Measurements from ENCODE around the gene USP33. TPM values are rescaled to one million over a fixed set of nuclear protein-coding genes. Genes with fewer than 3 reads are reported as not detected.
"Not testable (repeated sequence)": the region's sequence is repeated elsewhere in the genome, so short reads cannot be mapped to it uniquely, and the experiment has no call there.

Gene USP33
- total RNA-seq, 1 experiment from 2014 or later = 61.6 TPM

DNA sequence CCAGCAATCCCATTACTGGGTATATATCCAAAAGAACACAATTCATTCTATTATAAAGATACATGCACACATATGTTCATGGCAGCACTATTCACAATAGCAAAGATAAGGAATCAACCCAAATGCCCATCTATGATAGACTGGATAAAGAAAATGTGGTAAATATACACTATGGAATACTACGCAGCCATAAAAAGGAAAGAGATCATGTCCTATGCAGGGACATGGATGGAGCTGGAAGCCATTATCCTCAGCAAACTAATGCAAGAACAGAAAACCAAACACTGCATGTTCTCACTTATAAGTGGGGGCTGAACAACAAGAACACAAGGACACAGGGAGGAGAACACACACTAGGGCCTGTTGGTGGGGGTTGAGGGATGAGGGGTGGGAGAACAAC is 60.0 kb downstream of the USP33 start:
- H3K4me3 Mint-ChIP-seq; H3K27ac Mint-ChIP-seq; H3K4me1 Mint-ChIP-seq; H3K27me3 Mint-ChIP-seq (ENCODE audit: low read depth); DNase-seq (ENCODE audit: low spot score); ATAC-seq; H3K9me3 Mint-ChIP-seq; CTCF ChIA-PET: not testable (repeated sequence)
- H3K36me3 Mint-ChIP-seq = peaks cover 11% of the 10 kb centered on the region
- POLR2A ChIA-PET = interaction anchor here (0.6 kb wide), 1 partner anchor 17 kb away, joined by 5 read pairs; no protein-coding TSS in a partner anchor

DNA sequence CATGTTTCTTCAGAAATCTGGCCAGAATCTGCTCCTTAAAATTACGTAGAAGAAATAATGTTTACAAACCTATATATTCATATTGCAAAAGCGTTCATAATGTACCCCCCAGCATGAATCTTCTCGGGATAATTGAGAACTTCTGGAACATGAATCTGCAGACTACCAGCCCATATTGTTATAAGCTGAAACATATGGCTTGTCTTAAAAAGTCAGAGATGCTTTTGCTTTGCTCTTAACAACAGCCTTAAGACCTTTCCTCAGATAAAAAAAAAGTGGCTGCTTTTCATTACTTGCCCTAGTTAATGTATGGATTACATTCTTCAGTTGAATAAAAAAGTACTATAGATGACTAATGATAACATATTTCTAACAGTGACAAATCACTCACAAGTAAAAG is 62.2 kb downstream of the USP33 start:
- H3K27me3 Mint-ChIP-seq (ENCODE audit: low read depth) = no peaks in the 10 kb centered on the region
- DNase-seq (ENCODE audit: low spot score) = no peak
- TF ChIP-seq SOX15 (CRISPR knock-in tag; IDR thresholded peaks at IDR 0.05) = no peak
- TF ChIP-seq, protein P1, sequence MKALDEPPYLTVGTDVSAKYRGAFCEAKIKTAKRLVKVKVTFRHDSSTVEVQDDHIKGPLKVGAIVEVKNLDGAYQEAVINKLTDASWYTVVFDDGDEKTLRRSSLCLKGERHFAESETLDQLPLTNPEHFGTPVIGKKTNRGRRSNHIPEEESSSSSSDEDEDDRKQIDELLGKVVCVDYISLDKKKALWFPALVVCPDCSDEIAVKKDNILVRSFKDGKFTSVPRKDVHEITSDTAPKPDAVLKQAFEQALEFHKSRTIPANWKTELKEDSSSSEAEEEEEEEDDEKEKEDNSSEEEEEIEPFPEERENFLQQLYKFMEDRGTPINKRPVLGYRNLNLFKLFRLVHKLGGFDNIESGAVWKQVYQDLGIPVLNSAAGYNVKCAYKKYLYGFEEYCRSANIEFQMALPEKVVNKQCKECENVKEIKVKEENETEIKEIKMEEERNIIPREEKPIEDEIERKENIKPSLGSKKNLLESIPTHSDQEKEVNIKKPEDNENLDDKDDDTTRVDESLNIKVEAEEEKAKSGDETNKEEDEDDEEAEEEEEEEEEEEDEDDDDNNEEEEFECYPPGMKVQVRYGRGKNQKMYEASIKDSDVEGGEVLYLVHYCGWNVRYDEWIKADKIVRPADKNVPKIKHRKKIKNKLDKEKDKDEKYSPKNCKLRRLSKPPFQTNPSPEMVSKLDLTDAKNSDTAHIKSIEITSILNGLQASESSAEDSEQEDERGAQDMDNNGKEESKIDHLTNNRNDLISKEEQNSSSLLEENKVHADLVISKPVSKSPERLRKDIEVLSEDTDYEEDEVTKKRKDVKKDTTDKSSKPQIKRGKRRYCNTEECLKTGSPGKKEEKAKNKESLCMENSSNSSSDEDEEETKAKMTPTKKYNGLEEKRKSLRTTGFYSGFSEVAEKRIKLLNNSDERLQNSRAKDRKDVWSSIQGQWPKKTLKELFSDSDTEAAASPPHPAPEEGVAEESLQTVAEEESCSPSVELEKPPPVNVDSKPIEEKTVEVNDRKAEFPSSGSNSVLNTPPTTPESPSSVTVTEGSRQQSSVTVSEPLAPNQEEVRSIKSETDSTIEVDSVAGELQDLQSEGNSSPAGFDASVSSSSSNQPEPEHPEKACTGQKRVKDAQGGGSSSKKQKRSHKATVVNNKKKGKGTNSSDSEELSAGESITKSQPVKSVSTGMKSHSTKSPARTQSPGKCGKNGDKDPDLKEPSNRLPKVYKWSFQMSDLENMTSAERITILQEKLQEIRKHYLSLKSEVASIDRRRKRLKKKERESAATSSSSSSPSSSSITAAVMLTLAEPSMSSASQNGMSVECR (CRISPR knock-in tag; IDR thresholded peaks at IDR 0.05; ENCODE audit: borderline replicate concordance) = no peak
- TF ChIP-seq KAT7 (CRISPR knock-in tag; IDR thresholded peaks at IDR 0.05; ENCODE audit: borderline replicate concordance) = no peak
- no peak for TF ChIP-seq SMAD4 (CRISPR knock-in tag; IDR thresholded peaks at IDR 0.05)
- TF ChIP-seq ZNF416 (CRISPR knock-in tag; IDR thresholded peaks at IDR 0.05) = no peak
- TF ChIP-seq, protein P2, sequence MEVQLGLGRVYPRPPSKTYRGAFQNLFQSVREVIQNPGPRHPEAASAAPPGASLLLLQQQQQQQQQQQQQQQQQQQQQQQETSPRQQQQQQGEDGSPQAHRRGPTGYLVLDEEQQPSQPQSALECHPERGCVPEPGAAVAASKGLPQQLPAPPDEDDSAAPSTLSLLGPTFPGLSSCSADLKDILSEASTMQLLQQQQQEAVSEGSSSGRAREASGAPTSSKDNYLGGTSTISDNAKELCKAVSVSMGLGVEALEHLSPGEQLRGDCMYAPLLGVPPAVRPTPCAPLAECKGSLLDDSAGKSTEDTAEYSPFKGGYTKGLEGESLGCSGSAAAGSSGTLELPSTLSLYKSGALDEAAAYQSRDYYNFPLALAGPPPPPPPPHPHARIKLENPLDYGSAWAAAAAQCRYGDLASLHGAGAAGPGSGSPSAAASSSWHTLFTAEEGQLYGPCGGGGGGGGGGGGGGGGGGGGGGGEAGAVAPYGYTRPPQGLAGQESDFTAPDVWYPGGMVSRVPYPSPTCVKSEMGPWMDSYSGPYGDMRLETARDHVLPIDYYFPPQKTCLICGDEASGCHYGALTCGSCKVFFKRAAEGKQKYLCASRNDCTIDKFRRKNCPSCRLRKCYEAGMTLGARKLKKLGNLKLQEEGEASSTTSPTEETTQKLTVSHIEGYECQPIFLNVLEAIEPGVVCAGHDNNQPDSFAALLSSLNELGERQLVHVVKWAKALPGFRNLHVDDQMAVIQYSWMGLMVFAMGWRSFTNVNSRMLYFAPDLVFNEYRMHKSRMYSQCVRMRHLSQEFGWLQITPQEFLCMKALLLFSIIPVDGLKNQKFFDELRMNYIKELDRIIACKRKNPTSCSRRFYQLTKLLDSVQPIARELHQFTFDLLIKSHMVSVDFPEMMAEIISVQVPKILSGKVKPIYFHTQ (CRISPR knock-in tag; IDR thresholded peaks at IDR 0.05) = no peak
- TF ChIP-seq FOXP1 (CRISPR knock-in tag; IDR thresholded peaks at IDR 0.05; ENCODE audit: borderline replicate concordance) = no peak
- no peak for TF ChIP-seq SP1 (CRISPR knock-in tag; conservative IDR thresholded peaks at IDR 0.05)
- no peak for TF ChIP-seq PRRX2 (CRISPR knock-in tag; IDR thresholded peaks at IDR 0.05)
- no peak for TF ChIP-seq GTF2I (CRISPR knock-in tag; conservative IDR thresholded peaks at IDR 0.05)
- TF ChIP-seq TCF7 (CRISPR knock-in tag; IDR thresholded peaks at IDR 0.05; ENCODE audit: low read depth) = no peak
- TF ChIP-seq NR3C1 (CRISPR knock-in tag; conservative IDR thresholded peaks at IDR 0.05; ENCODE audit: low read depth) = no peak
- TF ChIP-seq, protein P3, sequence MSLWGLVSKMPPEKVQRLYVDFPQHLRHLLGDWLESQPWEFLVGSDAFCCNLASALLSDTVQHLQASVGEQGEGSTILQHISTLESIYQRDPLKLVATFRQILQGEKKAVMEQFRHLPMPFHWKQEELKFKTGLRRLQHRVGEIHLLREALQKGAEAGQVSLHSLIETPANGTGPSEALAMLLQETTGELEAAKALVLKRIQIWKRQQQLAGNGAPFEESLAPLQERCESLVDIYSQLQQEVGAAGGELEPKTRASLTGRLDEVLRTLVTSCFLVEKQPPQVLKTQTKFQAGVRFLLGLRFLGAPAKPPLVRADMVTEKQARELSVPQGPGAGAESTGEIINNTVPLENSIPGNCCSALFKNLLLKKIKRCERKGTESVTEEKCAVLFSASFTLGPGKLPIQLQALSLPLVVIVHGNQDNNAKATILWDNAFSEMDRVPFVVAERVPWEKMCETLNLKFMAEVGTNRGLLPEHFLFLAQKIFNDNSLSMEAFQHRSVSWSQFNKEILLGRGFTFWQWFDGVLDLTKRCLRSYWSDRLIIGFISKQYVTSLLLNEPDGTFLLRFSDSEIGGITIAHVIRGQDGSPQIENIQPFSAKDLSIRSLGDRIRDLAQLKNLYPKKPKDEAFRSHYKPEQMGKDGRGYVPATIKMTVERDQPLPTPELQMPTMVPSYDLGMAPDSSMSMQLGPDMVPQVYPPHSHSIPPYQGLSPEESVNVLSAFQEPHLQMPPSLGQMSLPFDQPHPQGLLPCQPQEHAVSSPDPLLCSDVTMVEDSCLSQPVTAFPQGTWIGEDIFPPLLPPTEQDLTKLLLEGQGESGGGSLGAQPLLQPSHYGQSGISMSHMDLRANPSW (CRISPR knock-in tag; conservative IDR thresholded peaks at IDR 0.05; ENCODE audit: low read depth) = no peak
- no peak overlapping the region for H3K27ac Mint-ChIP-seq
- ATAC-seq = no peak
- no peak overlapping the region for H3K4me3 Mint-ChIP-seq
- H3K36me3 Mint-ChIP-seq = peaks cover 11% of the 10 kb centered on the region
- ChIA-PET POLR2A (interaction anchor here (0.7 kb wide), 1 partner anchor 180 kb away, joined by 3 read pairs; no protein-coding TSS in a partner anchor), CTCF (no interaction called here)
- H3K4me1 Mint-ChIP-seq = no peaks in the 10 kb centered on the region
- peaks cover 5% of the 10 kb centered on the region for H3K9me3 Mint-ChIP-seq

DNA sequence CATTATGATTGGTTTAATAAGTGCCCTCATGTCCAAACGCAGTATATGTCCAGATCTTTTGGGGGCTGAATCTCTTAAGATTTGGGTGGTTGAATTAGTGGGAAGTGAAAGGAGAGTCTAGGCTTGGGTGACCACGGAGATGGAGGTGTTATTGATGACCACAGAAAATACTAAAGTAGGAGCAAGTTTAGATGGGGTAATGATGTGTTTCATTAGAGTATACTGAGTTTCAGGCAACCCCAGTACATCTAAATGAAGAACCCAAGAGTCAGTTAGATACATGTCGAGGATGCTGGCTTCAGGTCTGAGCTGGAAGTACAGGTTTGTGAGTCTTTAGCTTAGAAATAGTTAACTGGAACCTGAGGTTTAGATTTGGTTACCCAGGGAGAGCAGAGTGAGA is 70.7 kb downstream of the USP33 start:
- ATAC-seq (no peak), DNase-seq (ENCODE audit: low spot score) (no peak)
- H3K36me3 Mint-ChIP-seq = peaks cover 8% of the 10 kb centered on the region; the same call in 1 of the 2 replicates
- no peak overlapping the region for H3K4me3 Mint-ChIP-seq
- H3K27me3 Mint-ChIP-seq (ENCODE audit: low read depth) = no peaks in the 10 kb centered on the region
- peaks cover 12% of the 10 kb centered on the region for H3K4me1 Mint-ChIP-seq
- peaks cover 7% of the 10 kb centered on the region for H3K9me3 Mint-ChIP-seq
- ChIA-PET CTCF (no interaction called here), POLR2A (no interaction called here)
- H3K27ac Mint-ChIP-seq = peak overlapping the region; percentile 41; the same call in 1 of the 2 replicates
- TF ChIP-seq NR2C2 (CRISPR knock-in tag; IDR thresholded peaks at IDR 0.05) (no peak), ZNF416 (CRISPR knock-in tag; IDR thresholded peaks at IDR 0.05) (no peak), JAZF1 (CRISPR knock-in tag; IDR thresholded peaks at IDR 0.05) (no peak), FOXP1 (CRISPR knock-in tag; IDR thresholded peaks at IDR 0.05; ENCODE audit: borderline replicate concordance) (no peak), RORB (CRISPR knock-in tag; IDR thresholded peaks at IDR 0.05) (no peak), IRF2 (CRISPR knock-in tag; IDR thresholded peaks at IDR 0.05; ENCODE audit: borderline replicate concordance, low read depth) (no peak)
- TF ChIP-seq, protein P4, sequence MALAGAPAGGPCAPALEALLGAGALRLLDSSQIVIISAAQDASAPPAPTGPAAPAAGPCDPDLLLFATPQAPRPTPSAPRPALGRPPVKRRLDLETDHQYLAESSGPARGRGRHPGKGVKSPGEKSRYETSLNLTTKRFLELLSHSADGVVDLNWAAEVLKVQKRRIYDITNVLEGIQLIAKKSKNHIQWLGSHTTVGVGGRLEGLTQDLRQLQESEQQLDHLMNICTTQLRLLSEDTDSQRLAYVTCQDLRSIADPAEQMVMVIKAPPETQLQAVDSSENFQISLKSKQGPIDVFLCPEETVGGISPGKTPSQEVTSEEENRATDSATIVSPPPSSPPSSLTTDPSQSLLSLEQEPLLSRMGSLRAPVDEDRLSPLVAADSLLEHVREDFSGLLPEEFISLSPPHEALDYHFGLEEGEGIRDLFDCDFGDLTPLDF (CRISPR knock-in tag; IDR thresholded peaks at IDR 0.05) = no peak
- TF ChIP-seq, protein P5, sequence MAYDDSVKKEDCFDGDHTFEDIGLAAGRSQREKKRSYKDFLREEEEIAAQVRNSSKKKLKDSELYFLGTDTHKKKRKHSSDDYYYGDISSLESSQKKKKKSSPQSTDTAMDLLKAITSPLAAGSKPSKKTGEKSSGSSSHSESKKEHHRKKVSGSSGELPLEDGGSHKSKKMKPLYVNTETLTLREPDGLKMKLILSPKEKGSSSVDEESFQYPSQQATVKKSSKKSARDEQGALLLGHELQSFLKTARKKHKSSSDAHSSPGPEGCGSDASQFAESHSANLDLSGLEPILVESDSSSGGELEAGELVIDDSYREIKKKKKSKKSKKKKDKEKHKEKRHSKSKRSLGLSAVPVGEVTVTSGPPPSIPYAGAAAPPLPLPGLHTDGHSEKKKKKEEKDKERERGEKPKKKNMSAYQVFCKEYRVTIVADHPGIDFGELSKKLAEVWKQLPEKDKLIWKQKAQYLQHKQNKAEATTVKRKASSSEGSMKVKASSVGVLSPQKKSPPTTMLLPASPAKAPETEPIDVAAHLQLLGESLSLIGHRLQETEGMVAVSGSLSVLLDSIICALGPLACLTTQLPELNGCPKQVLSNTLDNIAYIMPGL (CRISPR knock-in tag; IDR thresholded peaks at IDR 0.05) = no peak

All from WTC11 (cell line).